H9 (cell line): ENCODE data around the gene GFOD2. TPM values are rescaled to one million over a fixed set of nuclear protein-coding genes. Genes with fewer than 3 reads are reported as not detected.

Experiments used
- DNase-seq: peaks from one replicate; pipeline ENCODE4 v3.0.0-alpha.2; 2017
- H2AFZ ChIP-seq: one replicate; pipeline ENCODE4 v1.6.1; 2013; ENCODE audit warnings: mild to moderate bottlenecking, low read length, control low read depth, moderate library complexity
- H2AK5ac ChIP-seq: 2 replicates; pipeline ENCODE4 v1.6.1; 2013; ENCODE audit warnings: low read length, control low read depth, mixed read lengths; ENCODE audit not compliant: insufficient read length
- H2BK120ac ChIP-seq: one replicate; pipeline ENCODE4 v1.6.1; 2013; ENCODE audit warnings: low read depth, mild to moderate bottlenecking, low read length, control low read depth, inconsistent platforms; ENCODE audit not compliant: poor library complexity, severe bottlenecking
- H2BK12ac ChIP-seq: 2 replicates; pipeline ENCODE4 v1.6.1; 2013; ENCODE audit warnings: low read length, control low read depth, mixed read lengths, low read depth; ENCODE audit not compliant: insufficient read length
- H2BK15ac ChIP-seq: 2 replicates; pipeline ENCODE4 v1.6.1; 2013; ENCODE audit warnings: low read depth, low read length, control low read depth
- H2BK20ac ChIP-seq: one replicate; pipeline ENCODE4 v1.6.1; 2013; ENCODE audit warnings: low read depth, mild to moderate bottlenecking, low read length, control low read depth, inconsistent platforms; ENCODE audit not compliant: poor library complexity, severe bottlenecking
- H2BK5ac ChIP-seq: 2 replicates; pipeline ENCODE4 v1.6.1; 2013; ENCODE audit warnings: low read length, control low read depth, mixed read lengths; ENCODE audit not compliant: insufficient read length
- H3K14ac ChIP-seq: 2 replicates; pipeline ENCODE4 v1.6.1; 2013; ENCODE audit warnings: low read length, control low read depth; ENCODE audit not compliant: insufficient read depth
- H3K18ac ChIP-seq: 2 replicates; pipeline ENCODE4 v1.6.1; 2013; ENCODE audit warnings: low read depth, mild to moderate bottlenecking, mixed read lengths, low read length, control low read depth; ENCODE audit not compliant: insufficient read length
- H3K23ac ChIP-seq: 2 replicates; pipeline ENCODE4 v1.6.1; 2013; ENCODE audit warnings: low read length, control low read depth, mixed read lengths, low read depth; ENCODE audit not compliant: insufficient read length
- H3K23me2 ChIP-seq: 2 replicates; pipeline ENCODE4 v1.6.1; 2013; ENCODE audit warnings: low read depth, mild to moderate bottlenecking, mixed read lengths, low read length, control low read depth; ENCODE audit not compliant: insufficient read length, poor library complexity, severe bottlenecking
- H3K27ac ChIP-seq: 2 replicates; pipeline ENCODE4 v1.5.1; 2013; ENCODE audit warnings: low read length, control low read depth, mixed read lengths, low read depth; ENCODE audit not compliant: insufficient read length
- H3K27me3 ChIP-seq: 2 replicates; pipeline ENCODE4 v1.6.1; 2013; ENCODE audit warnings: low read length, control low read depth, inconsistent platforms; ENCODE audit not compliant: insufficient read depth
- H3K4ac ChIP-seq: 2 replicates; pipeline ENCODE4 v1.6.1; 2013; ENCODE audit warnings: low read depth, mild to moderate bottlenecking, control low read depth, inconsistent platforms, low read length, moderate library complexity
- H3K4me1 ChIP-seq: 2 replicates; pipeline ENCODE4 v1.6.1; 2013; ENCODE audit warnings: low read length, control low read depth, inconsistent platforms; ENCODE audit not compliant: insufficient read depth
- H3K4me2 ChIP-seq: 2 replicates; pipeline ENCODE4 v1.6.1; 2013; ENCODE audit warnings: low read length, control low read depth, mixed read lengths; ENCODE audit not compliant: insufficient read length, insufficient read depth
- H3K56ac ChIP-seq: 2 replicates; pipeline ENCODE4 v1.6.1; 2013; ENCODE audit warnings: low read depth, mild to moderate bottlenecking, mixed read lengths, low read length, control low read depth; ENCODE audit not compliant: insufficient read length
- H3K79me1 ChIP-seq: 2 replicates; pipeline ENCODE4 v1.6.1; 2013; ENCODE audit warnings: low read depth, mild to moderate bottlenecking, moderate library complexity, low read length, control low read depth, inconsistent platforms; ENCODE audit not compliant: insufficient read depth, poor library complexity, severe bottlenecking
- H3K79me2 ChIP-seq: 2 replicates; pipeline ENCODE4 v1.6.1; 2013; ENCODE audit warnings: low read length, control low read depth, inconsistent platforms; ENCODE audit not compliant: insufficient read depth
- H3K9ac ChIP-seq: 2 replicates; pipeline ENCODE4 v1.6.1; 2013; ENCODE audit warnings: low read length, control low read depth, mixed read lengths; ENCODE audit not compliant: insufficient read length; ENCODE audit errors: extremely low read depth
- H3K9me3 ChIP-seq: one replicate; pipeline ENCODE4 v1.6.1; 2013; ENCODE audit warnings: low read depth, low read length, inconsistent platforms; ENCODE audit not compliant: control insufficient read depth
- H3T11ph ChIP-seq: one replicate; pipeline ENCODE4 v1.6.1; 2013; ENCODE audit warnings: mild to moderate bottlenecking, low read length, control low read depth, inconsistent platforms
- H4K20me1 ChIP-seq: one replicate; pipeline ENCODE4 v1.6.1; 2013; ENCODE audit not compliant: control insufficient read depth, insufficient read length, insufficient read depth
- H4K5ac ChIP-seq: 2 replicates; pipeline ENCODE4 v1.6.1; 2013; ENCODE audit warnings: low read depth, mild to moderate bottlenecking, mixed read lengths, low read length, control low read depth; ENCODE audit not compliant: insufficient read length
- H4K8ac ChIP-seq: replicated peaks from 2 replicates; pipeline ENCODE4 v1.6.1; 2013; ENCODE audit warnings: low read length, control low read depth, mixed read lengths, low read depth; ENCODE audit not compliant: insufficient read length
- H4K91ac ChIP-seq: 2 replicates; pipeline ENCODE4 v1.6.1; 2013; ENCODE audit warnings: low read depth, mild to moderate bottlenecking, moderate library complexity, mixed read lengths, low read length, control low read depth; ENCODE audit not compliant: insufficient read length
- H3K27ac Mint-ChIP-seq, 3 experiments: 2 replicates in 2 of 3; 3 replicates in 1 of 3; pipeline ENCODE4 v1.8.0; 2020 to 2021; ENCODE audit warnings: mixed read lengths in 3 of 3, mild to moderate bottlenecking in 1 of 3, moderate library complexity in 1 of 3
- H3K27me3 Mint-ChIP-seq: 2 replicates; pipeline ENCODE4 v1.8.0; 2021; ENCODE audit warnings: low read depth, mild to moderate bottlenecking, moderate library complexity, mixed read lengths
- H3K36me3 Mint-ChIP-seq, 3 experiments: 2 replicates in 2 of 3; 3 replicates in 1 of 3; pipeline ENCODE4 v1.8.0; 2020 to 2021; ENCODE audit warnings: low read depth in 3 of 3, mixed read lengths in 3 of 3; ENCODE audit not compliant: insufficient read depth in 1 of 3
- H3K4me1 Mint-ChIP-seq, 2 experiments: 2 replicates each; pipeline ENCODE4 v1.8.0; 2020; ENCODE audit warnings: mixed read lengths in 2 of 2
- H3K4me3 Mint-ChIP-seq, 2 experiments: 2 replicates in 1 of 2; 3 replicates in 1 of 2; pipeline ENCODE4 v1.8.0; 2020 to 2021; ENCODE audit warnings: mild to moderate bottlenecking in 2 of 2, mixed read lengths in 2 of 2, moderate library complexity in 1 of 2
- H3K9me3 Mint-ChIP-seq, 2 experiments: 2 replicates in 1 of 2; 3 replicates in 1 of 2; pipeline ENCODE4 v1.8.0; 2020; ENCODE audit warnings: mild to moderate bottlenecking in 2 of 2, mixed read lengths in 2 of 2, moderate library complexity in 1 of 2
- WGBS: extraction: QIAGEN DNeasy Blood & Tissue Kit; methylation state at CpG from one replicate; pipeline ENCODE4 v1.1.7; 2013; ENCODE audit warnings: missing lambda C conversion rate, low lambda C conversion rate, mixed read lengths; ENCODE audit not compliant: insufficient read length; ENCODE audit errors: extremely low coverage; 5-methylcytosine and 5-hydroxymethylcytosine counted together
- total RNA-seq: library from RNA; stranded (reverse); gene quantifications from 2 replicates; pipeline ENCODE4 v1.2.1, GENCODE V29; 2021
- TF ChIP-seq, protein P1 (sequence below): fragments of 200-600 bp; sonication (generic); conservative IDR thresholded peaks from 3 replicates; pipeline ENCODE4 v1.8.0; 2021; ENCODE audit warnings: antibody characterized with exemption, mild to moderate bottlenecking

The GFOD2 gene
- total RNA-seq, 1 experiment from 2014 or later, result 21.8 TPM

DNA sequence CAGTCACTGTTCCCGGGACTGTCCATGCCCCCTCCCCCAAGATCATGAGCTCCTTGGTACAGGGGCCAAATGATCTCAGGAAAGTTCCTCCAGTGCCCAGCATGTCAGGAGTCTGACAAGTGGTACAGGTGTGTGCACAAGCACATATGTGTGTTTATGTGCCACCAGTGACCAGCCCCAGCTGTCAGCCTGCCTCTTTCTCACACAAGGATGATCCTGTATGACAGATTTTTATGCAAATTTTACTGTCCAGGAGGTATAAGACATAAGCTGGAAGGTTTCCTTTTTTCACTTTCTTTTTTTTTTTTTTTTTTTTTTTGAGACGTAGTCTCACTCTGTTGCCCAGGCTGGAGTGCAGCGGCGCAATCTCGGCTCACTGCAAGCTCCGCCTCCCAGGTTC lies 31.4 kb upstream of the GFOD2 start:
- Histone ChIP-seq H3T11ph (no peak overlapping the region), H3K9ac (no peak overlapping the region), H2BK15ac (no peak overlapping the region), H3K4me2 (no peak overlapping the region), H3K18ac (no peak overlapping the region), H3K4ac (no peak overlapping the region), H3K79me2 (no peaks in the 10 kb centered on the region), H3K4me1 (no peaks in the 10 kb centered on the region), H4K5ac (no peak overlapping the region), H2AK5ac (no peak overlapping the region), H2BK12ac (no peak overlapping the region), H4K8ac (no peak overlapping the region), H2BK120ac (no peak overlapping the region), H4K91ac (no peak overlapping the region), H3K14ac (no peak overlapping the region), H3K79me1 (no peaks in the 10 kb centered on the region), H2AFZ (no peak overlapping the region), H3K56ac (no peak overlapping the region), H2BK20ac (no peak overlapping the region), H4K20me1 (peaks cover 2% of the 10 kb centered on the region), H3K23me2 (no peaks in the 10 kb centered on the region), H3K27ac (no peak overlapping the region), H3K27me3 (no peaks in the 10 kb centered on the region), H3K9me3 (no peaks in the 10 kb centered on the region), H3K23ac (no peak overlapping the region), H2BK5ac (no peak overlapping the region)
- no CpG with 5 or more reads among the region's 6 CpGs for WGBS
- Mint-ChIP-seq H3K9me3 (no peaks in the 10 kb centered on the region), H3K27me3 (no peaks in the 10 kb centered on the region), H3K4me1 (peaks cover 10 to 12% of the 10 kb centered on the region in 2 experiments), H3K36me3 (peaks cover 0 to 9% (median 2%) of the 10 kb centered on the region in 3 experiments; a peak in 5 of 7 replicates), H3K27ac (peak overlapping the region in 1 of 3 experiments; percentile 15; a peak in 2 of 7 replicates), H3K4me3 (no peak overlapping the region)
- no peak for DNase-seq
- TF ChIP-seq, protein P1, sequence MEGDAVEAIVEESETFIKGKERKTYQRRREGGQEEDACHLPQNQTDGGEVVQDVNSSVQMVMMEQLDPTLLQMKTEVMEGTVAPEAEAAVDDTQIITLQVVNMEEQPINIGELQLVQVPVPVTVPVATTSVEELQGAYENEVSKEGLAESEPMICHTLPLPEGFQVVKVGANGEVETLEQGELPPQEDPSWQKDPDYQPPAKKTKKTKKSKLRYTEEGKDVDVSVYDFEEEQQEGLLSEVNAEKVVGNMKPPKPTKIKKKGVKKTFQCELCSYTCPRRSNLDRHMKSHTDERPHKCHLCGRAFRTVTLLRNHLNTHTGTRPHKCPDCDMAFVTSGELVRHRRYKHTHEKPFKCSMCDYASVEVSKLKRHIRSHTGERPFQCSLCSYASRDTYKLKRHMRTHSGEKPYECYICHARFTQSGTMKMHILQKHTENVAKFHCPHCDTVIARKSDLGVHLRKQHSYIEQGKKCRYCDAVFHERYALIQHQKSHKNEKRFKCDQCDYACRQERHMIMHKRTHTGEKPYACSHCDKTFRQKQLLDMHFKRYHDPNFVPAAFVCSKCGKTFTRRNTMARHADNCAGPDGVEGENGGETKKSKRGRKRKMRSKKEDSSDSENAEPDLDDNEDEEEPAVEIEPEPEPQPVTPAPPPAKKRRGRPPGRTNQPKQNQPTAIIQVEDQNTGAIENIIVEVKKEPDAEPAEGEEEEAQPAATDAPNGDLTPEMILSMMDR, result no peak
